Raji (cell line): ENCODE results near the gene CYB5D1.

Experiments
- POLR2A ChIP-seq: IDR thresholded peaks from 2 replicates; pipeline ENCODE4 v1.6.1; 2011; ENCODE audit warnings: low read depth, low read length, control low read depth; ENCODE audit not compliant: insufficient read depth

CYB5D1 gene

DNA sequence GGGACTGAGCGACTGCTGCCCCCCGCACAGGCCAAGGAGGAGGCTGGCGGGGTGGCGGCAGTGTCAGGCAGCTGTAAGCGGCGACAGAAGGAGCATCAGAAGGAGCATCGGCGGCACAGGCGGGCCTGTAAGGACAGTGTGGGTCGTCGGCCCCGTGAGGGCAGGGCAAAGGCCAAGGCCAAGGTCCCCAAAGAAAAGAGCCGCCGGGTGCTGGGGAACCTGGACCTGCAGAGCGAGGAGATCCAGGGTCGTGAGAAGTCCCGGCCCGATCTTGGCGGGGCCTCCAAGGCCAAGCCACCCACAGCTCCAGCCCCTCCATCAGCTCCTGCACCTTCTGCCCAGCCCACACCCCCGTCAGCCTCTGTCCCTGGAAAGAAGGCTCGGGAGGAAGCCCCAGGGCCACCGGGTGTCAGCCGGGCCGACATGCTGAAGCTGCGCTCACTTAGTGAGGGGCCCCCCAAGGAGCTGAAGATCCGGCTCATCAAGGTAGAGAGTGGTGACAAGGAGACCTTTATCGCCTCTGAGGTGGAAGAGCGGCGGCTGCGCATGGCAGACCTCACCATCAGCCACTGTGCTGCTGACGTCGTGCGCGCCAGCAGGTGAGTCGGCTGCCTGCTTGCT is 8.6 kb upstream of the CYB5D1 start:
- no peak for TF ChIP-seq POLR2A

DNA sequence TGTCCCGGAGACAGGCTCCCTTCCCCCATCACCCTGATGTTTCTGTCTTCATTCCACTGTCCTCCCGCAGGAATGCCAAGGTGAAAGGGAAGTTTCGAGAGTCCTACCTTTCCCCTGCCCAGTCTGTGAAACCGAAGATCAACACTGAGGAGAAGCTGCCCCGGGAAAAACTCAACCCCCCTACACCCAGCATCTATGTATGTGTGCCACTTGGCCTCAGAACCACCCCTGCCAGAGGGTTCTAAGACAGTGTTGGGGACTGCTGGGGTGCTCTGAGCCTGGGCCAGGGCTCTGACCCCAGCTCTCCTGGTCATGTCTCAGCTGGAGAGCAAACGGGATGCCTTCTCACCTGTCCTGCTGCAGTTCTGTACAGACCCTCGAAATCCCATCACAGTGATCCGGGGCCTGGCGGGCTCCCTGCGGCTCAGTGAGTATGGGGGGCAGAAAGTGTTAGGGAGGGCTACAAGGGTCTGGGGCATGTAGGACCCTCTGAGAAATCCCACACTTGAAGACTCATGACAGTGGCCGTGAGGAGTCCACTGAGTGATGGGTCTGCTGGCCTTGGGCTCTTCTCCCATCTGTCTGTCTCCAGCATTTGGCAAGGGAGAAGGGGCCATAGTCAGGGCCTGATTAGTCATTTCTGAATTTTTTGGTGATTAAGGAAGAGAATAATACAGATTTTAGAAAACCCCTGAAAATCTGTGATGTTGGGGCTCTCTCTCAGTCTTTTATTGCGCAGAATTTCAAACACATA is 7.9 kb upstream of the CYB5D1 start:
- no peak for TF ChIP-seq POLR2A

DNA sequence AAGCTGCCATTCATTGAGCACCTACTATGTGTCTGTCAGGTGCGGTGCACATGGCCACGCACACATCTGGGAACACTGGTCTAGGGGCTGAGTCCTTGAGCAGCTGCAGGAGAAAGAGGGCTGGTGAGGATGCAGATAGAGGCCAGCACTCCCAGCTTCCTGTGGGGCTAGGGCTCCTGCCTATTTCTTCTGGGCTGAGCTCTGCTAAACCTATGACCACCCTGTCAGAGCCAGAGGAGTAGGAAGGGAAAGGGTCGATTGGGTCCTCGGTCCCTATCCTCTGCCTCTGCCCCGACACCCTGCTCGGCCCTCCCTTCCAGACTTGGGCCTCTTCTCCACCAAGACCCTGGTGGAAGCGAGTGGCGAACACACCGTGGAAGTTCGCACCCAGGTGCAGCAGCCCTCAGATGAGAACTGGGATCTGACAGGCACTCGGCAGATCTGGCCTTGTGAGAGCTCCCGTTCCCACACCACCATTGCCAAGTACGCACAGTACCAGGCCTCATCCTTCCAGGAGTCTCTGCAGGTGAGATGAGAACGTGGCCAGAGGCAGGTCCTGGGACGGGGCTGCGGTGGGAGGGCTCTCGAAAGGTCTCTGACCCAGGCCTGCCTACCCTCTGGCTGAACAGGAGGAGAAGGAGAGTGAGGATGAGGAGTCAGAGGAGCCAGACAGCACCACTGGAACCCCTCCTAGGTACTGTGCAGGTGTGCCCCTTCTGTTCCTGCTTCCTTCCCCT is 6.9 kb upstream of the CYB5D1 start:
- TF ChIP-seq POLR2A = no peak

DNA sequence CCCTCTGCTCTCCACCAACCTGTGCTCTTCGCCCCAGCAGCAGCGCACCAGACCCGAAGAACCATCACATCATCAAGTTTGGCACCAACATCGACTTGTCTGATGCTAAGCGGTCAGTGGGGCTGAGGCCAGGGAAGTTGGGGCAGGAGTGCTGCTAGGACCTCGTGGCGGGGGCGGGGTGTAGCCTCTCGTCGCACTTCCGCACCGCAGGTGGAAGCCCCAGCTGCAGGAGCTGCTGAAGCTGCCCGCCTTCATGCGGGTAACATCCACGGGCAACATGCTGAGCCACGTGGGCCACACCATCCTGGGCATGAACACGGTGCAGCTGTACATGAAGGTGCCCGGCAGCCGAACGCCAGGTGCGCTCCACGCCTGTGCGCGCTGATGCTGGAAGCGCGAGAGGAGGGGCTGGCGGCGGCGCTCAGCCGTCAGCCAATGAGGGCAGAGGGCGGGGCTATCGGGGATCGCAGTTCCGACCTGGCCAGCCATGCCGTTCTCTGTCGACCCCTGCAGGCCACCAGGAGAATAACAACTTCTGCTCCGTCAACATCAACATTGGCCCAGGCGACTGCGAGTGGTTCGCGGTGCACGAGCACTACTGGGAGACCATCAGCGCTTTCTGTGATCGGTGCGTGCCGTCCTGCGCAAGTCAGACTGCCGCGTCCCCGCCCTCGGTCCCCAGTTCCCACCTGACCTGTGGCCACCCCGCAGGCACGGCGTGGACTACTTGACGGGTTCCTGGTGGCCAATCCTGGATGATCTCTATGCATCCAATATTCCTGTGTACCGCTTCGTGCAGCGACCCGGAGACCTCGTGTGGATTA is 6.2 kb upstream of the CYB5D1 start:
- peak; percentile 85 for TF ChIP-seq POLR2A

DNA sequence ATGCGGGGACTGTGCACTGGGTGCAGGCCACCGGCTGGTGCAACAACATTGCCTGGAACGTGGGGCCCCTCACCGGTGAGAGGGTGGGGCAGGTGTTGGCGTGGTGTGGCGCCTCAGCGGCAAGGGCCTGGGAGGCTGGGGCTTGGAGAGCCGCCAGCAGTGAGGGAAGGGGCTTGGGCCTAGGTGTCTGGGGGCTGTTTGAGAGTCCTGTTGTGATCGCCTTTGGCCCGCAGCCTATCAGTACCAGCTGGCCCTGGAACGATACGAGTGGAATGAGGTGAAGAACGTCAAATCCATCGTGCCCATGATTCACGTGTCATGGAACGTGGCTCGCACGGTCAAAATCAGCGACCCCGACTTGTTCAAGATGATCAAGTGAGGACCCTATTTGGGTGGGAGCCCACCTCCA is 5.5 kb upstream of the CYB5D1 start:
- TF ChIP-seq POLR2A = no peak

DNA sequence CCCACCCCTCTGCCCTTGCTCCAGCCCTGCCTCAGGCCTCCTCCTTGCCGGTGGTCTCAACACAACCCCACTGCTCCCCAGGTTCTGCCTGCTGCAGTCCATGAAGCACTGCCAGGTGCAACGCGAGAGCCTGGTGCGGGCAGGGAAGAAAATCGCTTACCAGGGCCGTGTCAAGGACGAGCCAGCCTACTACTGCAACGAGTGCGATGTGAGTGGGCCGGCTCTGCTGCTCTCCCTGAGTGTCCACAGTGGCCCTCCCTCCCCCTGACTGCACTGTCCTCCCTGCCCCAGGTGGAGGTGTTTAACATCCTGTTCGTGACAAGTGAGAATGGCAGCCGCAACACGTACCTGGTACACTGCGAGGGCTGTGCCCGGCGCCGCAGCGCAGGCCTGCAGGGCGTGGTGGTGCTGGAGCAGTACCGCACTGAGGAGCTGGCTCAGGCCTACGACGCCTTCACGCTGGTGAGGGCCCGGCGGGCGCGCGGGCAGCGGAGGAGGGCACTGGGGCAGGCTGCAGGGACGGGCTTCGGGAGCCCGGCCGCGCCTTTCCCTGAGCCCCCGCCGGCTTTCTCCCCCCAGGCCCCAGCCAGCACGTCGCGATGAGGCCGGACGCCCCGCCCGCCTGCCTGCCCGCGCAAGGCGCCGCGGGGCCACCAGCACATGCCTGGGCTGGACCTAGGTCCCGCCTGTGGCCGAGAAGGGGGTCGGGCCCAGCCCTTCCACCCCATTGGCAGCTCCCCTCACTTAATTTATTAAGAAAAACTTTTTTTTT is 4.7 kb upstream of the CYB5D1 start:
- TF ChIP-seq POLR2A = no peak

DNA sequence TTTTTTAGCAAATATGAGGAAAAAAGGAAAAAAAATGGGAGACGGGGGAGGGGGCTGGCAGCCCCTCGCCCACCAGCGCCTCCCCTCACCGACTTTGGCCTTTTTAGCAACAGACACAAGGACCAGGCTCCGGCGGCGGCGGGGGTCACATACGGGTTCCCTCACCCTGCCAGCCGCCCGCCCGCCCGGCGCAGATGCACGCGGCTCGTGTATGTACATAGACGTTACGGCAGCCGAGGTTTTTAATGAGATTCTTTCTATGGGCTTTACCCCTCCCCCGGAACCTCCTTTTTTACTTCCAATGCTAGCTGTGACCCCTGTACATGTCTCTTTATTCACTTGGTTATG is 4.1 kb upstream of the CYB5D1 start:
- TF ChIP-seq POLR2A = no peak

DNA sequence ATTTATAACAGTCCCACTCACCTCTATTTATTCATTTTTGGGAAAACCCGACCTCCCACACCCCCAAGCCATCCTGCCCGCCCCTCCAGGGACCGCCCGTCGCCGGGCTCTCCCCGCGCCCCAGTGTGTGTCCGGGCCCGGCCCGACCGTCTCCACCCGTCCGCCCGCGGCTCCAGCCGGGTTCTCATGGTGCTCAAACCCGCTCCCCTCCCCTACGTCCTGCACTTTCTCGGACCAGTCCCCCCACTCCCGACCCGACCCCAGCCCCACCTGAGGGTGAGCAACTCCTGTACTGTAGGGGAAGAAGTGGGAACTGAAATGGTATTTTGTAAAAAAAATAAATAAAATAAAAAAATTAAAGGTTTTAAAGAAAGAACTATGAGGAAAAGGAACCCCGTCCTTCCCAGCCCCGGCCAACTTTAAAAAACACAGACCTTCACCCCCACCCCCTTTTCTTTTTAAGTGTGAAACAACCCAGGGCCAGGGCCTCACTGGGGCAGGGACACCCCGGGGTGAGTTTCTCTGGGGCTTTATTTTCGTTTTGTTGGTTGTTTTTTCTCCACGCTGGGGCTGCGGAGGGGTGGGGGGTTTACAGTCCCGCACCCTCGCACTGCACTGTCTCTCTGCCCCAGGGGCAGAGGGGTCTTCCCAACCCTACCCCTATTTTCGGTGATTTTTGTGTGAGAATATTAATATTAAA is 3.6 kb upstream of the CYB5D1 start:
- TF ChIP-seq POLR2A = no peak

DNA sequence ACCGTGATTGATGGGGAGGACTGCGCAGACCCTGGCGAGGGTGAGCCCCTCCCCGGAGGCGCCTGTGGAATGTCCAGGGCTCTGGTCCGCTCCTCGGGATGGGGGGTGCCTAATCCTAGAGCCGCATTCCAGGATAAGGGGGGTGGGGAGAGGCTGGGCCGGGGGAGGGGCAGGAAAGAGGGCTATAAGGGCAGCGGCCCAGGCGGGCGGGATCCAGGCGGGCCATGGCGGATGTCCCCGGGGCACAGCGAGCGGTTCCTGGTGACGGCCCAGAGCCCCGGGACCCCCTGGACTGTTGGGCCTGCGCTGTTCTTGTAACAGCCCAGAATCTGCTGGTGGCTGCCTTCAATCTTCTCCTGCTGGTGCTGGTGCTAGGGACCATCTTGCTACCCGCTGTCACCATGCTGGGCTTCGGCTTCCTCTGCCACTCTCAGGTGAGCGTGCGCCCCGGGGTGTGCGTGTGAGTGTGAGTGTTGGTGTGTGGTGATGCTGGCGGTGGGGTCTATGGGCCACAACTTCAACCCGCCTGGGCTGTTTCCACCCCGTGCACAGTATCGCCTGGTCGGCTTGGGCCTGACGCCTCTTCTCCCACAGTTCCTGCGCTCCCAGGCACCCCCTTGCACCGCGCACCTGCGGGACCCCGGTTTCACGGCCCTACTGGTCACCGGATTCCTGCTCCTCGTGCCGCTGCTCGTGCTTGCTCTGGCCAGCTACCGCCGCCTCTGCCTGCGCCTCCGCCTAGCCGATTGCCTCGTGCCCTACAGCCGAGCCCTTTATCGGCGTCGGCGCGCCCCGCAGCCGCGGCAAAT is 2.7 kb upstream of the CYB5D1 start, which contains the start of gene TMEM88:
TMEM88 (plus strand) TSS at position 216 of the 809 bp plus-strand sequence; CDS start at position 225, 9 bp downstream.
- peak; percentile 13; the same call in 1 of the 2 replicates for TF ChIP-seq POLR2A

DNA sequence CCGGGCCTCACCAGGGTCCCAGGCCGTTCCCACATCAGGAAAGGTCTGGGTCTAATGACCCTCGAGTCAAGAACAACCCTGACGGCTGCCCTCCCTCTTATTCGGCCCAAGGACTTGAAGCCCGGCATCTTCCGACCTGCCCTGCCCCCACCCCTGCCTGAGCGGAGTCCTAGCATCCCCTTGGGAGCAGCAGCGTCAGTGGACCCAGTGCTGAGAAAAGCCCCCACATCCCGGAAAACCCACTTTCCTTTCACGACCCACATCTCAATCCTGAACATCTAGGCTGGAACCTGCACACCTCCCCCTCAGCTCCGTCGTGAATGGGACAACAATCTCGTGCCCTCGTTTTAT is 2.2 kb upstream of the CYB5D1 start:
- no peak; the same call in 1 of the 2 replicates for TF ChIP-seq POLR2A

DNA sequence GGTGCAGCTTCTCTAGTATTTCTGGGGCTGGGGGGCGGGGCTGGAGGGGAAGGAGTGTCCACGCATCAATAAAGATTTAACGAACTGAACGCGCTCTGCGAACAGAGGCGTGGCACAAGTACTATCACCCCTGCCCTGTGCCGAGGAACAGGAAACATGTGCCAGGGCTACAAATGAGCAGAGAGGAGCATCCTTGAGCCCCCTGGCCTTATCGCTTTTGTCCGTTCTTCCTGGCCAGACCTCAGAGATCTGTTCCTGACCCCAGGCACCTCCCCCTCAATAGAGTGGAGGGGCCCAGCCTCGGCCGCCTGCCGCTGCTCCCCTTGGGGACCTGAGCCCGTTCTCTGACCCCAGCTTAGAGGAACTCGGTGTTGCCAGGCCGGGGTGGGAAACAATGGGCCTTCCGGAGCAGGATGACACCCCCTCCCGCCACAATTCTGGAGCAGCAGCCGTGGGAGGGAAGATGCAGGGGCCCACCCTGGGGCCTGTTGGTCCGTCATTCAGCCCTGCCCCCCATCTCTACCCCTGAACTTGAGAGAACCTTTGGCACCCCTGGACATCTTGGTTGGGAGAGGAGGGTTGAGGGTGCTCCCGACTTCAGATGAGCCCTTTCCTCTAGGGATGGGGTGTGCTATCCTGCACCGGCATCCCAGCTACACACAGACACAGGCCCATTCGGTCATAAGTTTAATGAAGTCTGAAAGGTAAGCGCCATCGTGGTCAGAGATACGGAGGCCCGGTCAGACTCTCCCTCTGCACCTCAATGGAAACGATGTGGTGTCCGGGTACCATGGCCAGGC is 1.6 kb upstream of the CYB5D1 start:
- TF ChIP-seq POLR2A = peak; percentile 42; the same call in 1 of the 2 replicates
